ENCODE results near the gene GNPTG. TPM values are rescaled to one million over a fixed set of nuclear protein-coding genes. Genes with fewer than 3 reads are reported as not detected.

The GNPTG gene
- total and polyA plus RNA-seq, 9 donors = 37.6 to 46.8 (median 40.3) TPM

- no peaks in the 10 kb centered on the region for H3K36me3 ChIP-seq (ENCODE audit: control insufficient read depth, insufficient read depth, low read length)
- 85% methylated on average over 37 of the region's 39 CpGs for WGBS (ENCODE audit: insufficient coverage)
- no peak overlapping the region for H3K27ac ChIP-seq (ENCODE audit: low read length)
Observed at GRCh38 chr16:1341495-1342420, 10.0 kb upstream of the GNPTG start.

GRCh38 chr16:1342526-1343427, 9.0 kb upstream of the GNPTG start:
- H3K4me3 ChIP-seq (ENCODE audit: low read length) = no peak overlapping the region
- no peak overlapping the region for H3K27ac ChIP-seq (ENCODE audit: low read length)
- no peaks in the 10 kb centered on the region for H3K9me3 ChIP-seq (replicated peaks; ENCODE audit: control insufficient read depth, low read depth, low read length)
- peaks cover 9% of the 10 kb centered on the region for H3K4me1 ChIP-seq (ENCODE audit: control insufficient read depth, insufficient read depth, low read length)
- peaks cover 6% of the 10 kb centered on the region for H3K27me3 ChIP-seq (ENCODE audit: control insufficient read depth, insufficient read depth, low read length)
- DNase-seq = peak; percentile 70
- 7% methylated on average over 35 of the region's 49 CpGs for WGBS (ENCODE audit: insufficient coverage)
- H3K36me3 ChIP-seq (ENCODE audit: control insufficient read depth, insufficient read depth, low read length) = peaks cover 5% of the 10 kb centered on the region

More at GRCh38 chr16:1341495-1342420, 10.0 kb upstream of the GNPTG start:
- H3K9me3 ChIP-seq (replicated peaks; ENCODE audit: control insufficient read depth, low read depth, low read length) = no peaks in the 10 kb centered on the region
- H3K4me1 ChIP-seq (ENCODE audit: control insufficient read depth, insufficient read depth, low read length) = peaks cover 9% of the 10 kb centered on the region
- no peak overlapping the region for H3K4me3 ChIP-seq (ENCODE audit: low read length)
- H3K27me3 ChIP-seq (ENCODE audit: control insufficient read depth, insufficient read depth, low read length) = peaks cover 12% of the 10 kb centered on the region
- DNase-seq = no peak

- H3K4me1 ChIP-seq (ENCODE audit: control insufficient read depth, insufficient read depth, low read length) = peaks cover 9% of the 10 kb centered on the region
- WGBS (ENCODE audit: insufficient coverage) = 58% methylated on average over 44 of the region's 44 CpGs
- no peak for DNase-seq
- no peak overlapping the region for H3K27ac ChIP-seq (ENCODE audit: low read length)
- peaks cover 2% of the 10 kb centered on the region for H3K27me3 ChIP-seq (ENCODE audit: control insufficient read depth, insufficient read depth, low read length)
- H3K36me3 ChIP-seq (ENCODE audit: control insufficient read depth, insufficient read depth, low read length) = peaks cover 14% of the 10 kb centered on the region
- H3K9me3 ChIP-seq (replicated peaks; ENCODE audit: control insufficient read depth, low read depth, low read length) = no peaks in the 10 kb centered on the region
- H3K4me3 ChIP-seq (ENCODE audit: low read length) = no peak overlapping the region
Observed at GRCh38 chr16:1343428-1344242, 8.1 kb upstream of the GNPTG start.

GRCh38 chr16:1344499-1344898, 7.2 kb upstream of the GNPTG start:
- 83% methylated on average over 11 of the region's 14 CpGs for WGBS (ENCODE audit: insufficient coverage)
- Histone ChIP-seq H3K9me3 (replicated peaks; ENCODE audit: control insufficient read depth, low read depth, low read length) (no peaks in the 10 kb centered on the region), H3K36me3 (ENCODE audit: control insufficient read depth, insufficient read depth, low read length) (peaks cover 23% of the 10 kb centered on the region), H3K4me1 (ENCODE audit: control insufficient read depth, insufficient read depth, low read length) (peaks cover 9% of the 10 kb centered on the region), H3K27ac (ENCODE audit: low read length) (no peak overlapping the region), H3K4me3 (ENCODE audit: low read length) (no peak overlapping the region), H3K27me3 (ENCODE audit: control insufficient read depth, insufficient read depth, low read length) (no peaks in the 10 kb centered on the region)
- no peak for DNase-seq

- no peak for DNase-seq
- H3K27me3 ChIP-seq (ENCODE audit: control insufficient read depth, insufficient read depth, low read length) = no peaks in the 10 kb centered on the region
- no peak overlapping the region for H3K27ac ChIP-seq (ENCODE audit: low read length)
- no peak overlapping the region for H3K4me3 ChIP-seq (ENCODE audit: low read length)
- no peaks in the 10 kb centered on the region for H3K9me3 ChIP-seq (replicated peaks; ENCODE audit: control insufficient read depth, low read depth, low read length)
- peaks cover 29% of the 10 kb centered on the region for H3K36me3 ChIP-seq (ENCODE audit: control insufficient read depth, insufficient read depth, low read length)
- 53% methylated on average over 6 of the region's 11 CpGs for WGBS (ENCODE audit: insufficient coverage)
- peaks cover 9% of the 10 kb centered on the region for H3K4me1 ChIP-seq (ENCODE audit: control insufficient read depth, insufficient read depth, low read length)
Observed at GRCh38 chr16:1345087-1345486, 6.6 kb upstream of the GNPTG start.

- Histone ChIP-seq H3K27ac (ENCODE audit: low read length) (no peak overlapping the region), H3K36me3 (ENCODE audit: control insufficient read depth, insufficient read depth, low read length) (peaks cover 34% of the 10 kb centered on the region), H3K27me3 (ENCODE audit: control insufficient read depth, insufficient read depth, low read length) (no peaks in the 10 kb centered on the region), H3K4me1 (ENCODE audit: control insufficient read depth, insufficient read depth, low read length) (peaks cover 17% of the 10 kb centered on the region), H3K9me3 (replicated peaks; ENCODE audit: control insufficient read depth, low read depth, low read length) (no peaks in the 10 kb centered on the region), H3K4me3 (ENCODE audit: low read length) (no peak overlapping the region)
- no peak for DNase-seq
- 73% methylated on average over 24 of the region's 31 CpGs for WGBS (ENCODE audit: insufficient coverage)
Observed at GRCh38 chr16:1345651-1346421, 5.9 kb upstream of the GNPTG start.

- Histone ChIP-seq H3K27ac (ENCODE audit: low read length) (no peak overlapping the region), H3K4me1 (ENCODE audit: control insufficient read depth, insufficient read depth, low read length) (peaks cover 20% of the 10 kb centered on the region), H3K36me3 (ENCODE audit: control insufficient read depth, insufficient read depth, low read length) (peaks cover 34% of the 10 kb centered on the region), H3K4me3 (ENCODE audit: low read length) (no peak overlapping the region), H3K27me3 (ENCODE audit: control insufficient read depth, insufficient read depth, low read length) (no peaks in the 10 kb centered on the region), H3K9me3 (replicated peaks; ENCODE audit: control insufficient read depth, low read depth, low read length) (no peaks in the 10 kb centered on the region)
- DNase-seq = no peak
- 72% methylated on average over 29 of the region's 34 CpGs for WGBS (ENCODE audit: insufficient coverage)
Observed at GRCh38 chr16:1346422-1347285, 5.1 kb upstream of the GNPTG start.

GRCh38 chr16:1347286-1347855, 4.4 kb upstream of the GNPTG start:
- Histone ChIP-seq H3K36me3 (ENCODE audit: control insufficient read depth, insufficient read depth, low read length) (peaks cover 34% of the 10 kb centered on the region), H3K27ac (ENCODE audit: low read length) (no peak overlapping the region), H3K4me1 (ENCODE audit: control insufficient read depth, insufficient read depth, low read length) (peaks cover 19% of the 10 kb centered on the region), H3K27me3 (ENCODE audit: control insufficient read depth, insufficient read depth, low read length) (no peaks in the 10 kb centered on the region), H3K9me3 (replicated peaks; ENCODE audit: control insufficient read depth, low read depth, low read length) (no peaks in the 10 kb centered on the region), H3K4me3 (ENCODE audit: low read length) (no peak overlapping the region)
- 85% methylated on average over 20 of the region's 31 CpGs for WGBS (ENCODE audit: insufficient coverage)
- no peak for DNase-seq

Data from muscle of leg (tissue), 11 donors.